Hepatocyte (in vitro differentiated cells): ENCODE measurements around the gene EPM2AIP1. TPM values are rescaled to one million over a fixed set of nuclear protein-coding genes. Genes with fewer than 3 reads are reported as not detected.

Source experiments
- DNase-seq: peaks from one replicate; pipeline ENCODE4 v3.0.0-alpha.2; 2016; ENCODE audit warnings: low spot score
- H2AFZ ChIP-seq: fragments of 200-600 bp; sonication (generic); 2 replicates; pipeline ENCODE4 v1.6.0; 2016; ENCODE audit warnings: antibody characterized with exemption, mild to moderate bottlenecking
- H3K27ac ChIP-seq: fragments of 200-600 bp; sonication (generic); 2 replicates; pipeline ENCODE4 v1.5.1; 2016; ENCODE audit warnings: mild to moderate bottlenecking
- H3K27me3 ChIP-seq: fragments of 200-600 bp; sonication (generic); 2 replicates; pipeline ENCODE4 v1.6.1; 2016
- H3K36me3 ChIP-seq: fragments of 200-600 bp; sonication (generic); replicated peaks from 2 replicates; pipeline ENCODE4 v1.5.1; 2016; ENCODE audit warnings: low read depth; ENCODE audit not compliant: insufficient read depth
- H3K4me1 ChIP-seq: fragments of 200-600 bp; sonication (generic); 2 replicates; pipeline ENCODE4 v1.5.1; 2016; ENCODE audit warnings: mild to moderate bottlenecking, moderate library complexity; ENCODE audit not compliant: insufficient read depth
- H3K4me2 ChIP-seq: fragments of 200-600 bp; sonication (generic); 2 replicates; pipeline ENCODE4 v1.6.0; 2016
- H3K4me3 ChIP-seq: fragments of 200-600 bp; sonication (generic); 2 replicates; pipeline ENCODE4 v1.5.1; 2016; ENCODE audit warnings: mild to moderate bottlenecking
- H3K79me2 ChIP-seq: fragments of 200-600 bp; sonication (generic); 2 replicates; pipeline ENCODE4 v1.6.0; 2017; ENCODE audit warnings: mild to moderate bottlenecking
- H3K9me2 ChIP-seq: fragments of 200-600 bp; sonication (generic); replicated peaks from 2 replicates; pipeline ENCODE4 v1.6.0; 2017; ENCODE audit warnings: mild to moderate bottlenecking; ENCODE audit not compliant: insufficient read depth
- H3K9me3 ChIP-seq: fragments of 200-600 bp; sonication (generic); 2 replicates; pipeline ENCODE4 v1.5.1; 2016; ENCODE audit warnings: low read depth, mild to moderate bottlenecking
- H4K20me1 ChIP-seq: fragments of 200-600 bp; sonication (generic); 2 replicates; pipeline ENCODE4 v1.6.0; 2016; ENCODE audit warnings: mild to moderate bottlenecking; ENCODE audit not compliant: insufficient read depth, poor library complexity, severe bottlenecking
- CTCF ChIP-seq: fragments of 200-600 bp; sonication (generic); IDR thresholded peaks from 2 replicates; pipeline ENCODE4 v1.5.1; 2016; ENCODE audit warnings: antibody characterized with exemption, mild to moderate bottlenecking; ENCODE audit not compliant: poor library complexity
- EZH2 ChIP-seq: fragments of 200-600 bp; sonication (generic); IDR thresholded peaks from 2 replicates; pipeline ENCODE4 v1.6.1; 2016; ENCODE audit warnings: antibody characterized with exemption, mild to moderate bottlenecking, borderline replicate concordance
- EZH2phosphoT487 ChIP-seq: fragments of 200-600 bp; sonication (generic); IDR thresholded peaks from one replicate; pipeline ENCODE4 v1.6.1; 2018; ENCODE audit warnings: antibody characterized with exemption, mild to moderate bottlenecking, low read depth, moderate library complexity; ENCODE audit not compliant: unreplicated experiment, severe bottlenecking
- whole genome bisulfite sequencing: methylation state at CpG from one replicate; pipeline ENCODE4 v1.1.6; 2016; ENCODE audit warnings: low lambda C conversion rate; ENCODE audit errors: missing lambda C conversion rate; 5-methylcytosine and 5-hydroxymethylcytosine counted together
- polyA plus RNA-seq: library from polyadenylated mRNA; unstranded; fragments of >200 nt; fragmentation: Nextera tagmentation; extraction: Ambion mirVana; gene quantifications from 2 replicates; pipeline ENCODE4 v1.2.1, GENCODE V29; 2016
- total RNA-seq: library from RNA; depleted of rRNA; stranded (reverse); fragments of >200 nt; gene quantifications from 2 replicates; pipeline ENCODE4 v1.2.3, GENCODE V29; 2014

EPM2AIP1 gene
- total and polyA plus RNA-seq, 2 experiments from 2014 or later, result 14.6 to 32.4 TPM

GRCh38 chr3:36943601-36944000, 49.3 kb downstream of the EPM2AIP1 start:
- peak overlapping the region; percentile 96 for H2AFZ ChIP-seq
- DNase-seq, result no peak

GRCh38 chr3:36942638-36943248, 50.2 kb downstream of the EPM2AIP1 start:
- H2AFZ ChIP-seq, result no peak overlapping the region
- 81% methylated on average over 21 of the region's 21 CpGs for WGBS
- no peak for TF ChIP-seq EZH2phosphoT487
- no peak for TF ChIP-seq CTCF
- TF ChIP-seq EZH2, result no peak
- DNase-seq, result peak; percentile 47
- peaks cover 29% of the 10 kb centered on the region for H3K4me1 ChIP-seq
- H3K27me3 ChIP-seq, result no peaks in the 10 kb centered on the region
- H3K27ac ChIP-seq, result peak overlapping the region; percentile 77
- H3K9me3 ChIP-seq, result no peaks in the 10 kb centered on the region
- H3K4me2 ChIP-seq, result peak overlapping the region; percentile 94
- no peaks in the 10 kb centered on the region for H3K9me2 ChIP-seq
- peaks cover 48% of the 10 kb centered on the region for H3K79me2 ChIP-seq
- no peaks in the 10 kb centered on the region for H3K36me3 ChIP-seq
- no peaks in the 10 kb centered on the region for H4K20me1 ChIP-seq
- H3K4me3 ChIP-seq, result no peak overlapping the region

More at GRCh38 chr3:36943601-36944000, 49.3 kb downstream of the EPM2AIP1 start:
- H3K9me2 ChIP-seq, result no peaks in the 10 kb centered on the region
- H3K4me1 ChIP-seq, result peaks cover 25% of the 10 kb centered on the region
- H3K36me3 ChIP-seq, result no peaks in the 10 kb centered on the region
- H3K4me2 ChIP-seq, result peak overlapping the region; percentile 94
- H3K27ac ChIP-seq, result peak overlapping the region; percentile 84
- H4K20me1 ChIP-seq, result no peaks in the 10 kb centered on the region
- TF ChIP-seq EZH2 (no peak), EZH2phosphoT487 (no peak), CTCF (no peak)
- 20% methylated on average over 10 of the region's 10 CpGs for WGBS
- H3K27me3 ChIP-seq, result no peaks in the 10 kb centered on the region
- peaks cover 44% of the 10 kb centered on the region for H3K79me2 ChIP-seq
- no peaks in the 10 kb centered on the region for H3K9me3 ChIP-seq
- H3K4me3 ChIP-seq, result peak overlapping the region; percentile 69

- WGBS, result 62% methylated on average over 3 of the region's 3 CpGs
- no peaks in the 10 kb centered on the region for H3K9me2 ChIP-seq
- H2AFZ ChIP-seq, result no peak overlapping the region
- H3K79me2 ChIP-seq, result peaks cover 52% of the 10 kb centered on the region
- no peaks in the 10 kb centered on the region for H4K20me1 ChIP-seq
- peak overlapping the region; percentile 48 for H3K4me2 ChIP-seq
- H3K4me3 ChIP-seq, result no peak overlapping the region
- H3K36me3 ChIP-seq, result no peaks in the 10 kb centered on the region
- TF ChIP-seq EZH2, result no peak
- no peak for TF ChIP-seq EZH2phosphoT487
- no peak for TF ChIP-seq CTCF
- H3K27ac ChIP-seq, result peak overlapping the region; percentile 77
- no peaks in the 10 kb centered on the region for H3K27me3 ChIP-seq
- no peak for DNase-seq
- H3K9me3 ChIP-seq, result no peaks in the 10 kb centered on the region
- H3K4me1 ChIP-seq, result peaks cover 29% of the 10 kb centered on the region
These were observed 51.3 kb downstream of the EPM2AIP1 start for GRCh38 chr3:36941658-36942057.
